H1 (cell line): ENCODE results near the gene TRMT13.

Experiments used
- BCL11A ChIP-seq, 2 experiments: IDR thresholded peaks; one replicate each; pipeline ENCODE4 v1.6.1; 2011; ENCODE audit warnings: low read depth in 2 of 2, low read length in 2 of 2, mild to moderate bottlenecking in 2 of 2
- CBX5 ChIP-seq: fragments of 300-800, 300-1000 bp; sonication (generic); IDR thresholded peaks from 2 replicates; pipeline ENCODE4 v1.7.1; 2016; ENCODE audit warnings: antibody characterized with exemption, low read length, low read depth
- CREB1 ChIP-seq: IDR thresholded peaks from 2 replicates; pipeline ENCODE4 v1.6.1; 2012; ENCODE audit warnings: inconsistent platforms
- EZH2 ChIP-seq: fragments of 200-600 bp; sonication (generic); IDR thresholded peaks from 2 replicates; pipeline ENCODE4 v1.7.1; 2012; ENCODE audit warnings: low read depth, mild to moderate bottlenecking, moderate library complexity, low read length, inconsistent platforms; ENCODE audit not compliant: severe bottlenecking
- GTF2F1 ChIP-seq: IDR thresholded peaks from 2 replicates; pipeline ENCODE4 v1.6.1; 2012; ENCODE audit warnings: low read depth, low read length, improper control_type of control experiment, borderline replicate concordance
- JUND ChIP-seq: IDR thresholded peaks from 2 replicates; pipeline ENCODE4 v1.6.1; 2011; ENCODE audit warnings: mild to moderate bottlenecking, improper control_type of control experiment, low read length
- POLR2A ChIP-seq, 2 experiments: IDR thresholded peaks; 1 replicate in 1 of 2; 2 replicates in 1 of 2; pipeline ENCODE4 v1.6.1; 2011; ENCODE audit warnings: low read depth in 2 of 2, low read length in 2 of 2, mild to moderate bottlenecking in 2 of 2; ENCODE audit errors: control extremely low read depth in 1 of 2
- SIRT6 ChIP-seq: IDR thresholded peaks from one replicate; pipeline ENCODE4 v1.7.1; 2012; ENCODE audit warnings: low read length, inconsistent platforms
- SRF ChIP-seq: IDR thresholded peaks from 2 replicates; pipeline ENCODE4 v1.6.1; 2011; ENCODE audit warnings: mild to moderate bottlenecking, low read depth, low read length, moderate library complexity
- TF ChIP-seq, protein P1 (sequence below), 3 experiments: IDR thresholded peaks; 1 replicate in 2 of 3; 2 replicates in 1 of 3; pipeline versions ENCODE4 v1.5.1 to v1.6.1; 2011; ENCODE audit warnings: low read length in 3 of 3, mild to moderate bottlenecking in 3 of 3, inconsistent platforms in 2 of 3, low read depth in 1 of 3, moderate library complexity in 1 of 3; ENCODE audit not compliant: insufficient read depth in 1 of 3; ENCODE audit errors: control extremely low read depth in 1 of 3

DNA sequence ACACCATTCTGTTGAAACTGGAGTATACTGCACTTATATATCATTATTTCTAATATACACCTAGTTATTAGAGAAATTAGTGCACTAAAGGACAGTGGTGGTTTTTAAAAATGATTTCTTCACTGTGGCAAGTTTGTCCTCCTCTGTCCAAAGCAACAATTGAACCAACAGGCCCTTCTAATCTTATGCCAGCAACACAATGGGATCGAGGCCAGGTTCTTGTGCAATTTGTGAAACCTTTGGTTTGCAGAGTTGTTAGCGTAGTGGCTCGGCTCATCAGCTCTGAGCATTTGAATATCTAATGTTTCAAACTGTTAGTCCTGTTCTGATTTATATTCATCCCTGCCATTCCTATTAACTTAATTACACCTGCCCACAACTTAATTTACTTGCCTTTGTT is 54.9 kb downstream of the TRMT13 start:
- TF ChIP-seq, protein P1, sequence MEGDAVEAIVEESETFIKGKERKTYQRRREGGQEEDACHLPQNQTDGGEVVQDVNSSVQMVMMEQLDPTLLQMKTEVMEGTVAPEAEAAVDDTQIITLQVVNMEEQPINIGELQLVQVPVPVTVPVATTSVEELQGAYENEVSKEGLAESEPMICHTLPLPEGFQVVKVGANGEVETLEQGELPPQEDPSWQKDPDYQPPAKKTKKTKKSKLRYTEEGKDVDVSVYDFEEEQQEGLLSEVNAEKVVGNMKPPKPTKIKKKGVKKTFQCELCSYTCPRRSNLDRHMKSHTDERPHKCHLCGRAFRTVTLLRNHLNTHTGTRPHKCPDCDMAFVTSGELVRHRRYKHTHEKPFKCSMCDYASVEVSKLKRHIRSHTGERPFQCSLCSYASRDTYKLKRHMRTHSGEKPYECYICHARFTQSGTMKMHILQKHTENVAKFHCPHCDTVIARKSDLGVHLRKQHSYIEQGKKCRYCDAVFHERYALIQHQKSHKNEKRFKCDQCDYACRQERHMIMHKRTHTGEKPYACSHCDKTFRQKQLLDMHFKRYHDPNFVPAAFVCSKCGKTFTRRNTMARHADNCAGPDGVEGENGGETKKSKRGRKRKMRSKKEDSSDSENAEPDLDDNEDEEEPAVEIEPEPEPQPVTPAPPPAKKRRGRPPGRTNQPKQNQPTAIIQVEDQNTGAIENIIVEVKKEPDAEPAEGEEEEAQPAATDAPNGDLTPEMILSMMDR (IDR thresholded peaks at IDR 0.05; ENCODE audit: control extremely low read depth in 1 of 3, insufficient read depth in 1 of 3, low read depth in 1 of 3, low read length in 3 of 3) = no peak
- TF ChIP-seq POLR2A (IDR thresholded peaks at IDR 0.05; ENCODE audit: control extremely low read depth in 1 of 2, low read depth in 2 of 2, low read length in 2 of 2) = no peak
- TF ChIP-seq GTF2F1 = no peak
- no peak for TF ChIP-seq CBX5
- TF ChIP-seq BCL11A (IDR thresholded peaks at IDR 0.05; ENCODE audit: low read depth in 2 of 2, low read length in 2 of 2) = no peak
- no peak for TF ChIP-seq JUND
- no peak for TF ChIP-seq SIRT6
- TF ChIP-seq SRF = no peak
- TF ChIP-seq CREB1 = no peak
- no peak for TF ChIP-seq EZH2
